Measurements from ENCODE around the gene ACP2. TPM values are rescaled to one million over a fixed set of nuclear protein-coding genes. Genes with fewer than 3 reads are reported as not detected.

The ACP2 gene
- total and polyA plus RNA-seq, 9 of the 15 experiments (the other 6 are each of a cell fraction or from before 2014, with no cell fraction given), result 1.9 to 20.0 (median 11.6) TPM

- TF ChIP-seq, protein P1, sequence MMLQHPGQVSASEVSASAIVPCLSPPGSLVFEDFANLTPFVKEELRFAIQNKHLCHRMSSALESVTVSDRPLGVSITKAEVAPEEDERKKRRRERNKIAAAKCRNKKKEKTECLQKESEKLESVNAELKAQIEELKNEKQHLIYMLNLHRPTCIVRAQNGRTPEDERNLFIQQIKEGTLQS (IDR thresholded peaks at IDR 0.05), result no peak
- TF ChIP-seq, protein P1 (CRISPR knock-in tag; conservative IDR thresholded peaks at IDR 0.05), result peak; percentile 41
These were observed 19.9 kb upstream of the ACP2 start (continued) for GRCh38 chr11:47268448-47269001.

DNA sequence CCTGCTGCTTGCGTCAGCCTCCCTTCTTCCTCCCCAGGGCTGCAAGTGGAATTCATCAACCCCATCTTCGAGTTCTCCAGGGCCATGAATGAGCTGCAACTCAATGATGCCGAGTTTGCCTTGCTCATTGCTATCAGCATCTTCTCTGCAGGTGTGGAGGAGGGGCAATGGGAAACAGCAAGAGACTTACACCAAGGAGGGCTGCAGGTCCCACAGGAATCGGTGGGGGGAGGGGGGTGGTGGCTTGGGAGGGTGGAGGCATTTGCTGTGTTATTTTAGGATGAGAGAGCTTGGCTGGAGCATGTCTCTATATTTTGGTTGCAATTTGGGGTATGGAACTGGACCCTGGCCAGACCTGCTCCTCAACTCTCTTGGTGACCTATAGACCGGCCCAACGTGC is 19.3 kb upstream of the ACP2 start:
- peaks cover 23% of the 10 kb centered on the region for H4K20me1 ChIP-seq (replicated peaks; ENCODE audit: control insufficient read depth, insufficient read depth, low read length)
- no peaks in the 10 kb centered on the region for H3K27me3 ChIP-seq (ENCODE audit: control insufficient read depth in 2 of 2, insufficient read depth in 2 of 2, low read length in 2 of 2)
- BruUV-seq (replicated peaks), result no TSS peak
- H3K4me2 ChIP-seq (ENCODE audit: insufficient read depth, low read length), result peak overlapping the region; percentile 96; the same call in 1 of the 2 replicates
- H3K79me2 ChIP-seq (ENCODE audit: control insufficient read depth, insufficient read depth, low read length), result peaks cover 28% of the 10 kb centered on the region
- peak in 1 of 4 experiments; percentile 24 for DNase-seq (ENCODE audit: extremely low read depth in 1 of 4, low spot score in 3 of 4)
- TF ChIP-seq SMARCE1 (IDR thresholded peaks at IDR 0.05) (no peak), NONO (IDR thresholded peaks at IDR 0.05; ENCODE audit: low read depth in 2 of 2, low read length in 1 of 2) (no peak), CHD1 (IDR thresholded peaks at IDR 0.05; ENCODE audit: low read length) (no peak)
- TF ChIP-seq, protein P2, sequence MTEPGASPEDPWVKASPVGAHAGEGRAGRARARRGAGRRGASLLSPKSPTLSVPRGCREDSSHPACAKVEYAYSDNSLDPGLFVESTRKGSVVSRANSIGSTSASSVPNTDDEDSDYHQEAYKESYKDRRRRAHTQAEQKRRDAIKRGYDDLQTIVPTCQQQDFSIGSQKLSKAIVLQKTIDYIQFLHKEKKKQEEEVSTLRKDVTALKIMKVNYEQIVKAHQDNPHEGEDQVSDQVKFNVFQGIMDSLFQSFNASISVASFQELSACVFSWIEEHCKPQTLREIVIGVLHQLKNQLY (CRISPR knock-in tag; conservative IDR thresholded peaks at IDR 0.05), result no peak
- peak overlapping the region; percentile 80 to 98; a peak in 3 of 4 replicates for H3K9ac ChIP-seq (ENCODE audit: insufficient read depth in 1 of 2, low read depth in 2 of 2, low read length in 2 of 2)
- 52% methylated on average over 6 of the region's 6 CpGs for WGBS (ENCODE audit: insufficient coverage, low coverage, missing lambda C conversion rate)
- peaks cover 61 to 63% of the 10 kb centered on the region in 2 experiments for H3K4me1 ChIP-seq (replicated peaks in 1 of 2; ENCODE audit: control insufficient read depth in 2 of 2, insufficient read depth in 2 of 2, low read length in 2 of 2)
- H3K27ac ChIP-seq (ENCODE audit: extremely low read depth, low read depth, low read length), result peak overlapping the region; percentile 91
- no peak for ATAC-seq
- in situ Hi-C loops (cut with MboI) (no loop called here), intact Hi-C loops (cut with micrococcal nuclease) (no loop called here)
- peak overlapping the region; percentile 97 for H2AFZ ChIP-seq (ENCODE audit: low read depth, low read length)
- FAIRE-seq, result no peak
- ChIA-PET POLR2A (interaction anchor here (1.0 to 1.1 kb wide), 2 partner anchors 9 to 35 kb away, joined by 5 to 8 read pairs; partner anchors contain the start of gene NR1H3), CTCF (ENCODE audit: low intra/inter-chr PET ratio) (no interaction called here)
- H3K36me3 ChIP-seq (ENCODE audit: control insufficient read depth, insufficient read depth, low read length), result peaks cover 6% of the 10 kb centered on the region; the same call in 2 of the 3 replicates
- no peaks in the 10 kb centered on the region for H3K9me3 ChIP-seq (replicated peaks; ENCODE audit: control insufficient read depth, insufficient read depth, low read depth, low read length)
- no peak overlapping the region for H3K4me3 ChIP-seq
- peaks cover 11% of the 10 kb centered on the region for H3K9me1 ChIP-seq (ENCODE audit: control insufficient read depth, insufficient read depth, low read length)

Measured in K562 (cell line).